ENCODE results near the gene SLC25A33.

GRCh38 chr1:9610548-9610947 lies 71.3 kb downstream of the SLC25A33 start:
- no peak for TF ChIP-seq POLR2A (IDR thresholded peaks at IDR 0.05)
- no peak for TF ChIP-seq CTCF (IDR thresholded peaks at IDR 0.05)
